HG03565 (cell line): ENCODE results near the gene ADCY4.
"Not testable (repeated sequence)": the region's sequence is repeated elsewhere in the genome, so short reads cannot be mapped to it uniquely, and the experiment has no call there.

Experiments used
- ATAC-seq: cut with Tn5 transposase; IDR thresholded peaks from one replicate; pipeline ENCODE4 v1.9.1; 2021; ENCODE audit warnings: mild to moderate bottlenecking, moderate library complexity; ENCODE audit not compliant: unreplicated experiment

The ADCY4 gene

GRCh38 chr14:24334431-24335291 is at the start of gene ADCY4:
Gene ADCY4, minus strand, starts transcription at chr14:24335071. Its CDS starts 419 bp downstream, at chr14:24334652.
- no peak for ATAC-seq

- no peak for ATAC-seq
Observed at GRCh38 chr14:24384169-24384568, 49.3 kb upstream of the ADCY4 start.

- ATAC-seq: no peak
Observed at GRCh38 chr14:24382064-24382371, 47.1 kb upstream of the ADCY4 start.

GRCh38 chr14:24381363-24382063 is 46.6 kb upstream of the ADCY4 start:
- no peak for ATAC-seq

DNA sequence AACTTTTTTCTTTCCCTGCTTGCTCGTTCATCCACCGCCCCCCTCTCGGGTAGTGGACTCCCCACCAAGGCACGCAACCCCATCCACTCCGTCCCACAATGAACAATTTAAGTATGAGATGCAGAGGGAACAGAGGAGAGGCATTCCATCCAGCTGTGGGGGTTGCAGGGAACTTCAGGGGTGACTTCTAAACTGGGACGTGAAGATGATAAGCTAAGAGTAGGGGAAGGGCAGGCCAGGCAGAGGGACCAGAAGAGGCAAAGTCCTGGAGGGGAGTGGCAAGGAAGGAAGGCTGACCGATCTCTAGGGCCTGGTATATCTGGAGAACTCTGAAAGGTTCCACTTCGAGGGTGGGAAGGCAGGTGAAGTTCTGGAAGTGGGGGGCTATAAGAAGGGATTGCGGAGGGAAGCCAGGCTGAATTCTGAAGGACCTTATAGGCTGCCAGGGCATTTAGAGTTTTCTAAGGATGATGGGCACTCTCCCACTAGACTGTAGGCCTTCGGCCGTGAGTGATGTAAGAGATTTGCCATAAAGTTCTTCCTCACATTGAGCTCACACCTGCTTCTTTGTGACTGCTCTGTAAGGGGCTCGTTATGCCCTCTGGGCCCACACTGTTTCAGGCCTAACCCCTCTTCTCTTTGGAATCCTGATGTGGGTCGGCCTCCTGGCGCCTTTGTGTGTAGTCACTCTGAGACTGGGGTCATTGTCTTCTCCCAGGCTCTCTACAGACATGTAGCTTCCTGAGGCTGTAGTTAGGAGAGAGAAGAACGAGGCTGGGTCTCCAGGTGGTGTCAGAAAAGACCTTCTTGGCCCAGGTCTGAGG is 45.2 kb upstream of the ADCY4 start:
- ATAC-seq: no peak

- no peak for ATAC-seq
Observed at GRCh38 chr14:24378981-24379906, 44.4 kb upstream of the ADCY4 start.

DNA sequence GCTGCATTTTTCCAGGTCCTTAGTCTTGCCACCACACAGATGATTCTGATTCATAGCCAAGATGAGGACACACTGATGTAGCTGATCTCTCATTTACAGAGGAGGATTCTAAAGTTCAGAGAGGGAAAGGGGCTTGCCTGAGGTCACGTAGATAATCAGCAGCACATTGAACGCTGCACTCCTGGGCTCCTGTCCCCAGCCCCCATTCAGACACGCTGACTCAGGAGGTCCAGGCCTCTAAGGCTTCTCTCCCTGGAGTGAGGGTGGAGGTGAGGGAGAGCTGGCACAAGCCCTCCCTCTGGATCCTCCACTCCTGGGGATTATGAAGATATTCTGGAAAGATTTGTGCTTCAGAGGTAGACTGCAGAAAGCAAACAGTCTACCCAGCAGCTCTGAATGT is 43.5 kb upstream of the ADCY4 start:
- no peak for ATAC-seq

DNA sequence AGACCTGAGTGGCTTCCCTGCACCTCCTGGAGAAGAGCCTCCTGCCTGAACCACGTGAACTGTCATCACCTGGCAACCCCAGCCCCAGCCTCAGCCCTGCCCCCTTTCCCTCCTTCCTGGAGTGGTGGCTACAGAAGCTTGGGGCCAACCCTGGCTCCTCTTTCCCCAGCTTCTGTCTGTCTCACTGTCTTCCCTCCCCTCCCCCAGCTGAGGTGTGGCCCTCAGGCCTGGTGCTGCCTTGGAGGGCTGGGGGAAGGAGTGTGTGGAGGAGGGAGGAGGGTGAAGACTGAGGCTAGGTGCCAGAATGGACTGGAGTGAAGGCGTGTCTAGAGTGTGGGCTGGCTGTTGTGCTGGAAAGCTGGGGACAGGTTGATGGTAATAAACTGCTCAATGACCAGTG is 42.8 kb upstream of the ADCY4 start:
- no peak for ATAC-seq

DNA sequence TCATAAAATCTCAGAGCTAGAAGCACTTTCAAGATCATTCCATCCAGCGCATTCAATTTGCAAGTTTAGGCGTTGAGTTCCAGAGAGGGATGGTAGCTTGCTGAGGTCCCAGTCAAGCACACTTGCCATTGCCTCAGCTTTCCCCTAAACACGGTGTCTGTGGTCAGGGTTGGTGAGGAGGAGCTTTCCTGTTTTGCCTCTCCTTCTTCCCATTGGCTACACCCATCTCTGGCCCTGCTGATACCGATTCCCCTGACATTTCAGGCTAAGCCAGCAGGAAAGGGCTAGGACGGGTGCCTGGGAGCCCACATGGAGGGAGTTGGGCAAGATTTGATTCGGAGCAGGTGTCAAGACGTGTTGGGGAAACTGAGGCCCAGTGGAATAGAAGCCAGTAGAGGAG is 42.3 kb upstream of the ADCY4 start:
- ATAC-seq: no peak

GRCh38 chr14:24376448-24377070 is 41.7 kb upstream of the ADCY4 start:
- no peak for ATAC-seq

DNA sequence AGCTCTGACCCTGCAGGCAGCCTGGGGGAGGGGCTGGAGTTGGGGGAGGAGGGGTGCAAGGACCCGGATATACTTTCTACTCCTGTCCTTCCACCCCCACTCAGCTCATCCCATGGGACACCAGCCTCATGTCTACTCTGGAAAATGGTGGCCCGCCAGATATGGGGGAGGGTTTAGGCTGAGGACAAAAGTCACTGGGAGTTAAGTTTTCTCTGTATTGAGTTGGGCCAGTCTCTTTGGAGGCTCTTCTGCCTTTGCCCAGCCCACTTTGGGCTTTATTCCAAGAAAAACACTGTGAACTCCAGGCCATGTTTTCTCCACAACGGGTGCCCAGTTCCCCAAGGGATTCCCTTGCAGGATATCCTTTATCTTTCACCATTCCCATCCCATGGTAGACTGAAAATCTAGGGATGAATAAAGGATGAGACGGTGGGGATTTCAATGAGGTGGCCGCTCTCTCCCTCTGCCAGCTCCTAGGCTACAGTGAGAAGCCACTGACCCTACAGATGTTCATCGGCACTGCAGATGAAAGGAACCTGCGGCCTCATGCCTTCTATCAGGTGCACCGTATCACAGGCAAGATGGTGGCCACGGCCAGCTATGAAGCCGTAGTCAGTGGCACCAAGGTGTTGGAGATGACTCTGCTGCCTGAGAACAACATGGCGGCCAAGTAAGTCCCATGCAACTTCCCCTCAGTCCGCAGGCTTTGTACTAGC is 38.0 kb upstream of the ADCY4 start:
- no peak for ATAC-seq

DNA sequence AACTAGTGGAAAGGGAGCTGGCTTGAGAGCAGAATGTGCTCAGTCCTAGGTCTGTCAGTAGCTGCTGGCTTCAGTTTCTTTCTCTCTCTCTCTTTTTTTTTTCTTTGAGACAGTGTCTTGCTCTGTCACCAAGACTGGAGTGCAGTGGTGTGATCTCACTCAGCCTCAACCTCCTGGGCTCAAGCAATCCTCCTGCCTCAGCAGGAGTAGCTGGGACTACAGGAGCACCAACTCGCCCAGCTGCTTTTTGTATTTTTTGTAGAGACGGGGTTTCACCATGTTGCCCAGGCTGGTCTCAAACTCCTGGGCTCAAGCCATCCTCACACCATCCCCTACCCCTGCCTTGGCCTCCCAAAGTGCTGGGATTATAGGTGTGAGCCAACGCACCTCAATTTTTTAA is 36.7 kb upstream of the ADCY4 start:
- not testable (repeated sequence) for ATAC-seq

- no peak for ATAC-seq
Observed at GRCh38 chr14:24370748-24371147, 35.9 kb upstream of the ADCY4 start.

- no peak for ATAC-seq
Observed at GRCh38 chr14:24369907-24370687, 35.2 kb upstream of the ADCY4 start.

GRCh38 chr14:24369463-24369862 is 34.6 kb upstream of the ADCY4 start:
- no peak for ATAC-seq

DNA sequence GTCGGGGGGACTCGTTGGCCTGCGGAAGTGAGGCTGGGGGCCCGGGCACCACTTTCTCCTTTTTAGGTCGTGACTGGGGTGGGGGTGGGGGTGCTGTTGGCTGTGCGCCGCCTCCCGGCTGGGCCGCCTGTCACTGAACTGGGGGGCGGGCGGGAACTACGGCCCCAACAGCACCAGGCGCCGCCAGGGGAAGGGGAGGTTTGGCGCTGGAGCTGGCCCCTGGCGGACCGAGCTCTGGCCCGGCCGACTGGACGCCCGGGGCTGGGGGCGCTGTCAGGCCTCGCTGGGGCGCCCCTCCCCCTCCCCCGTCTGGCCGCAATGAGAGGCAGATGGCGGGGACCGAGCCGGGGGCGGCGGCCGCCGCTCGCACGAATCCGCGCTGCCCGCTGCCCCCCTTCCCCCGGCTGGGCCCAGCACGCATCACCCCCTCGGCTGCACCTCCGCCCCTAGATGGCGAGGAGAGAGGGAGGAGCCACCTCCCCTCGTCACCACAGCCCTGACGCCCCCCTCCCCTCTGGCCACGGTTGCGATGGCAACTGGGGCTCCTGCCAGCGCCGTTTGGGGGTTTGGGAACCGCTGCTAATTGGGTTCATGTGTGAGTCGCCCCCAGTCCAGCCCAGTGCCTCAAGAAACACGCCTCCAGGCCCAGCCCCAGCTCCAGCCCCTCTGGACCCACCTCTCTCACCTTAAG is 33.8 kb upstream of the ADCY4 start:
- ATAC-seq: no peak

GRCh38 chr14:24368212-24368561 is 33.3 kb upstream of the ADCY4 start:
- no peak for ATAC-seq

DNA sequence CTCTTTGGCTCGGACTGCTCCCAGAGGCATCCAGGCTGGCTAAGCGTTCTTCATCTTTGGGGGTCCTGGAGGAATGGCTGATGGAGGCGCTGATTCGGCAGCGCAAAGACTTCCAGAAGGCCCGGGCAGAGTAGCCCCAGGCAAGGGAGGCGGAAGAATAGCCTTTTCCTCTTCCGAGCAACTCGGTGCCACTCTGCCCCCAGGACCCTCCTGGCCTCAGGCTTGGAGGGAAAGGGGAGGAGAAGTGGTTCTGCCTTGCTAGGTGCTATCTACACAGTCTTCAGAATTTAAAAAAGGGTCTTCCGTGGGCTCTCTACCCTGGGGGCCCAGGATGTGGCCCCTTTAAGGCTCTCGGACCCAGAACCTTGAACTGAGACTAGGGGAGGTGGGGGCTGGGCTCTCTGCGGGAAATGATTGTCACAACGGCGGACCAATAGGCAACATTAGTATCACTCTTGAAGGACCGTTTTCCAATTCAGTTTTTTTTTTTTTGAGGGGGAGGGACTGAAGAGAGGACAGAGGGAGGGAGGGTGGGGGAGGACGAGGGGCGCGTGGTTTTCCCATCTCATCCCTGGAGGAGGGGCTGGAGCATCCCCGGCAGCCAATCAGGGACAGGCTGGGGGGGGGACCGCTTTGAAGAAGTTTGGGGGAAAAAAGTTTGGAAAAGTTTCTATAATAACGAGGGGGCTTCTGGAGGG is 32.8 kb upstream of the ADCY4 start, which contains the start of gene NFATC4:
TSS of gene NFATC4 (plus strand) at position 671 of the 698 bp plus-strand sequence. CDS start 157 bp downstream, outside the sequence.
- no peak for ATAC-seq
